ENCODE measurements around the gene CGN. TPM values are rescaled to one million over a fixed set of nuclear protein-coding genes. Genes with fewer than 3 reads are reported as not detected.
A peak's percentile ranks its signal among the peaks of the same experiment; 100 is the strongest.

The CGN gene
- total and polyA plus RNA-seq, 2 of the 13 experiments (the other 11 are each of a cell fraction or from before 2014, with no cell fraction given): 0.75 to 0.81 TPM

GRCh38 chr1:151556052-151556451 lies 44.9 kb downstream of the CGN start:
- no peak overlapping the region for H3K4me2 ChIP-seq (ENCODE audit: low read depth, low read length)
- H3K9ac ChIP-seq (ENCODE audit: insufficient read depth, low read depth, low read length): no peak overlapping the region
- H3K9me3 ChIP-seq (ENCODE audit: low read length): no peaks in the 10 kb centered on the region
- FAIRE-seq (no peak), ATAC-seq (no peak), DNase-seq (ENCODE audit: low spot score) (no peak)
- intact Hi-C loops (cut with micrococcal nuclease; ENCODE audit: unreplicated experiment): no loop called here
- no peak overlapping the region for H3K27ac ChIP-seq (ENCODE audit: extremely low read length, insufficient read depth, low read length)
- in situ Hi-C loops (cut with HindIII; ENCODE audit: extremely low pct_ligation_motif_present, low pct_unique_long_range_greater_than_20kb): no loop called here
- H4K20me1 ChIP-seq (ENCODE audit: insufficient read depth, low read length): no peaks in the 10 kb centered on the region
- ChIA-PET POLR2A (interaction anchor here (1.7 kb wide), 1 partner anchor 15 kb away, joined by 4 read pairs; no protein-coding TSS in a partner anchor), CTCF (ENCODE audit: low intra/inter-chr PET ratio, low total read pairs) (no interaction called here)
- H3K27me3 ChIP-seq (ENCODE audit: control insufficient read depth in 1 of 2, insufficient read depth in 2 of 2, low read length in 2 of 2): no peaks in the 10 kb centered on the region; a peak in 1 of 5 replicates
- WGBS (ENCODE audit: low lambda C conversion rate): 96% methylated on average over 2 of the region's 2 CpGs
- no peaks in the 10 kb centered on the region for H3K79me2 ChIP-seq (ENCODE audit: insufficient read depth, low read length)
- 0 out of 2 replicates have a peak, but pooled peaks cover 5% of the 10 kb centered on the region for H3K4me1 ChIP-seq (ENCODE audit: insufficient read depth, low read length)
- no TSS peak for BruUV-seq (replicated peaks)
- H3K36me3 ChIP-seq (replicated peaks in 1 of 2; ENCODE audit: control insufficient read depth in 1 of 2, insufficient read depth in 2 of 2, low read length in 2 of 2): no peaks in the 10 kb centered on the region; a peak in 1 of 5 replicates
- H3K4me3 ChIP-seq (replicated peaks in 1 of 3; ENCODE audit: insufficient read depth in 1 of 3, low read depth in 2 of 3, low read length in 3 of 3): no peak overlapping the region
- H2AFZ ChIP-seq (ENCODE audit: low read length): no peak overlapping the region
- TF ChIP-seq PCBP2 (optimal IDR thresholded peaks at IDR 0.05; ENCODE audit: low read depth, low read length, poor library complexity, severe bottlenecking) (peak; percentile 77), HOMEZ (CRISPR knock-in tag; IDR thresholded peaks at IDR 0.05; ENCODE audit: low read depth) (no peak), U2AF1 (optimal IDR thresholded peaks at IDR 0.05; ENCODE audit: low read depth, low read length) (no peak), ZNF740 (CRISPR knock-in tag; IDR thresholded peaks at IDR 0.05) (no peak), KDM3A (CRISPR knock-in tag; IDR thresholded peaks at IDR 0.05; ENCODE audit: low read depth) (no peak), ATF2 (CRISPR knock-in tag; IDR thresholded peaks at IDR 0.05) (no peak), FOSL2 (CRISPR knock-in tag; IDR thresholded peaks at IDR 0.05) (no peak), XBP1 (CRISPR knock-in tag; IDR thresholded peaks at IDR 0.05) (no peak), ZNF788 (CRISPR knock-in tag; IDR thresholded peaks at IDR 0.05; ENCODE audit: borderline replicate concordance) (no peak), HNRNPK (IDR thresholded peaks at IDR 0.05; ENCODE audit: low read depth, low read length, poor library complexity, severe bottlenecking) (peak; percentile 67), HMGXB4 (CRISPR knock-in tag; IDR thresholded peaks at IDR 0.05; ENCODE audit: borderline replicate concordance in 1 of 2, low read depth in 1 of 2) (no peak), ZNF687 (CRISPR knock-in tag; IDR thresholded peaks at IDR 0.05) (no peak), U2AF2 (IDR thresholded peaks at IDR 0.05; ENCODE audit: low read depth, low read length) (no peak), PCBP1 (IDR thresholded peaks at IDR 0.05; ENCODE audit: borderline replicate concordance, low read depth, low read length) (no peak)
